Left forelimb (tissue), 1 donor: Measurements from ENCODE around the gene CYB561A3.

Experiments
- DNase-seq: peaks from one replicate; pipeline ENCODE4 v3.0.0-alpha.2; 2018; ENCODE audit warnings: low spot score

CYB561A3 gene

GRCh38 chr11:61369372-61370348, 8.0 kb upstream of the CYB561A3 start:
- no peak for DNase-seq

GRCh38 chr11:61368646-61369045, 7.0 kb upstream of the CYB561A3 start:
- no peak for DNase-seq

GRCh38 chr11:61367406-61367805, 5.7 kb upstream of the CYB561A3 start:
- DNase-seq, result no peak

- DNase-seq, result no peak
Observed at GRCh38 chr11:61364012-61364675, 2.5 kb upstream of the CYB561A3 start.

- no peak for DNase-seq
Observed at GRCh38 chr11:61362542-61362875, 827 bp upstream of the CYB561A3 start.

GRCh38 chr11:61361237-61361740, 393 bp downstream of the CYB561A3 start:
- DNase-seq, result no peak

GRCh38 chr11:61359516-61359915, 2.2 kb downstream of the CYB561A3 start:
- DNase-seq, result no peak

GRCh38 chr11:61358566-61358965, 3.1 kb downstream of the CYB561A3 start:
- DNase-seq, result no peak

GRCh38 chr11:61357894-61358239, 3.8 kb downstream of the CYB561A3 start:
- DNase-seq, result no peak

GRCh38 chr11:61357233-61357893, 4.3 kb downstream of the CYB561A3 start:
- no peak for DNase-seq

GRCh38 chr11:61356706-61357105, 5.0 kb downstream of the CYB561A3 start:
- no peak for DNase-seq

GRCh38 chr11:61354208-61354607, 7.5 kb downstream of the CYB561A3 start:
- no peak for DNase-seq

- DNase-seq, result no peak
Observed at GRCh38 chr11:61353131-61354067, 8.3 kb downstream of the CYB561A3 start.

- DNase-seq, result no peak
Observed at GRCh38 chr11:61352038-61352437, 9.6 kb downstream of the CYB561A3 start.

GRCh38 chr11:61350803-61351202, 10.9 kb downstream of the CYB561A3 start:
- DNase-seq, result no peak

GRCh38 chr11:61350336-61350735, 11.3 kb downstream of the CYB561A3 start:
- DNase-seq, result no peak

GRCh38 chr11:61349916-61350315, 11.8 kb downstream of the CYB561A3 start:
- DNase-seq, result no peak

- no peak for DNase-seq
Observed at GRCh38 chr11:61349189-61349751, 12.4 kb downstream of the CYB561A3 start.

- no peak for DNase-seq
Observed at GRCh38 chr11:61347916-61348461, 13.7 kb downstream of the CYB561A3 start.

- DNase-seq, result no peak
Observed at GRCh38 chr11:61345954-61346843, 15.5 kb downstream of the CYB561A3 start.
